Measurements from ENCODE around the gene COL5A1.

The COL5A1 gene

DNA sequence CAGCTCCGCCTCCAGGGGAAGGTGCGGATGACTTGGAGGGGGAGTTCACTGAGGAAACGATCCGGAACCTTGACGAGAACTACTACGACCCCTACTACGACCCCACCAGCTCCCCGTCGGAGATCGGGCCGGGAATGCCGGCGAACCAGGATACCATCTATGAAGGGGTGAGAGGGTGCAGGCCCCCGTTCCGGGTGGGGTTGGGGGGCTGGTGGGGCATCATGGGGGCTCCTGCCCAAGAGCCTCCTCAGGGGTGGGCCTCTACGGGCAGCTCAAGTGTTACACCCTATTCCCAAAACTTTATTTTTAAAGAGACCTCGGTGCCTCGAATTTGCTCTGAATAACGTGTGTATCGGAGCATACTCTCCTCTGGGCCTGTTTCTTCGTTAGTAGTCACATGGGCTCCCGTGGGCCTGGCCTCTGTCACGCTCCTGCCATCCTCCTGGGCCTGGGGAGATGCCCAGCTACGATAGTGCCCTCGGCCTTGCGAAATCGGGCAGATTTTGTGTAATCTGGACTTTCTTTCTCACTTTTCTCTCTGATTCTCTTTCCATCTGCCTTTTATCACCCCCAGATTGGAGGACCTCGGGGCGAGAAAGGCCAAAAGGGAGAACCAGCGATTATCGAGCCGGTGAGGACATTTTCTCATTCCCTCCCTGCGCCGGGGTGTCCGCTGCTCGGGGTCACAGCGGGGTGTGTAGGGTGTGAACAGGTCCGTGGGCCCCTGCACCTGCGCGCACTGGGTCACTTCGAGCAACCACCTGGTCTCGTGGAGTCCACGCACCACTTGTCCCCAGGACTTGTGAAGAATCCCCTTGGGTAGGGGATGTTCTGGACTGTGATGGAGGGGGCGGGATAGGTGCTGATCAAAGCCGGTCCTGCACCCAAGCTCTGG lies 90.1 kb downstream of the COL5A1 start:
- no peak for TF ChIP-seq ZNF274 (IDR thresholded peaks at IDR 0.05; ENCODE audit: low read depth, low read length)
- no peak for TF ChIP-seq YY1 (IDR thresholded peaks at IDR 0.05; ENCODE audit: insufficient read depth, insufficient read length)
- no peak for TF ChIP-seq SUZ12 (IDR thresholded peaks at IDR 0.05; ENCODE audit: extremely low read depth, insufficient read depth, insufficient read length)

DNA sequence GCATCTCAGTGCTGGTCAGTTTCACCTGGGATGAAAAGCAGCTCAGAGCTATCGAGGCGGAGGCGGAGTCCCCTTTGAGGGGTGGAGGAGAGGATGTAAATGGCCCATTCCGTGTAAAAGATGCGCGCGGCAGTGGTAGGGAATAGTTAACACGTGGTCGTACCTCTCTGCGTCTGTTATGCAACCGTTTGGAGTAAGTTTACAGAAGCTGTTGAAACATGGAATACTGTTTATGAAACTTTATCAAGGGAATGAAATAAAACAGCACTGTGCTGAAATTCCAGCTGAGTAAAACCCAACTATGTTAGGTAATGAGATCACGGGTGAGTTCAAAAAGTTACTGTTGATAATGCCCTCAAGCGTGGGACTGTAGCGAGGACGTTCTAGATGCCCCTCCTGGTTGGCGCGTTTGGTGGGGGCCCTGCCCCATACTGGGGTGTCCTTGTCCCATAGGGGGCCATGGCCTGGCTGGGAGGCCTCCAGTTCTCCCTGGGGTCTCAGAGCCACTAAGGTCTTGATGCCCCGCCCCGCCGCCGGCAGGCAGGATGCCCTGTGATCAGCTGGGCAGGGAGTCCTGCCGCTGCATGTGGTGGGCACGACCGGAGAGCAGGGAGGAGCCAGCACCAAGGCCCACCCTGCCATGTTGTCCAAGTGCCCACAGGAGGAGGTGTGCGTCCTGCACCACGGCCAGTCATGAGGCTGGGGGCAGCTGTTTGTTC lies 90.9 kb downstream of the COL5A1 start:
- H3K4me3 ChIP-seq (ENCODE audit: insufficient read length, low read depth), result no peak overlapping the region
- no peak overlapping the region for H3K9ac ChIP-seq (ENCODE audit: insufficient read length, low read depth)
- peaks cover 10% of the 10 kb centered on the region for H3K4me1 ChIP-seq (ENCODE audit: insufficient read depth, insufficient read length)
- no peak for TF ChIP-seq SUZ12 (IDR thresholded peaks at IDR 0.05; ENCODE audit: extremely low read depth, insufficient read depth, insufficient read length)
- no peak for TF ChIP-seq ZNF274 (IDR thresholded peaks at IDR 0.05; ENCODE audit: low read depth, low read length)
- no peak for TF ChIP-seq YY1 (IDR thresholded peaks at IDR 0.05; ENCODE audit: insufficient read depth, insufficient read length)
- H3K36me3 ChIP-seq (ENCODE audit: insufficient read depth, insufficient read length, low read length), result peaks cover 96% of the 10 kb centered on the region
- DNase-seq (ENCODE audit: low read depth, low spot score), result no peak
- no peaks in the 10 kb centered on the region for H3K9me3 ChIP-seq (ENCODE audit: insufficient read depth, low read length)
- no peaks in the 10 kb centered on the region for H3K27me3 ChIP-seq (ENCODE audit: insufficient read depth, insufficient read length)

More for the DNA sequence above, 90.1 kb downstream of the COL5A1 start:
- H3K9ac ChIP-seq (ENCODE audit: insufficient read length, low read depth), result no peak overlapping the region
- DNase-seq (ENCODE audit: low read depth, low spot score), result no peak
- H3K4me1 ChIP-seq (ENCODE audit: insufficient read depth, insufficient read length), result peaks cover 10% of the 10 kb centered on the region
- peaks cover 96% of the 10 kb centered on the region for H3K36me3 ChIP-seq (ENCODE audit: insufficient read depth, insufficient read length, low read length)
- no peak overlapping the region for H3K4me3 ChIP-seq (ENCODE audit: insufficient read length, low read depth)
- H3K27me3 ChIP-seq (ENCODE audit: insufficient read depth, insufficient read length), result no peaks in the 10 kb centered on the region
- no peaks in the 10 kb centered on the region for H3K9me3 ChIP-seq (ENCODE audit: insufficient read depth, low read length)

DNA sequence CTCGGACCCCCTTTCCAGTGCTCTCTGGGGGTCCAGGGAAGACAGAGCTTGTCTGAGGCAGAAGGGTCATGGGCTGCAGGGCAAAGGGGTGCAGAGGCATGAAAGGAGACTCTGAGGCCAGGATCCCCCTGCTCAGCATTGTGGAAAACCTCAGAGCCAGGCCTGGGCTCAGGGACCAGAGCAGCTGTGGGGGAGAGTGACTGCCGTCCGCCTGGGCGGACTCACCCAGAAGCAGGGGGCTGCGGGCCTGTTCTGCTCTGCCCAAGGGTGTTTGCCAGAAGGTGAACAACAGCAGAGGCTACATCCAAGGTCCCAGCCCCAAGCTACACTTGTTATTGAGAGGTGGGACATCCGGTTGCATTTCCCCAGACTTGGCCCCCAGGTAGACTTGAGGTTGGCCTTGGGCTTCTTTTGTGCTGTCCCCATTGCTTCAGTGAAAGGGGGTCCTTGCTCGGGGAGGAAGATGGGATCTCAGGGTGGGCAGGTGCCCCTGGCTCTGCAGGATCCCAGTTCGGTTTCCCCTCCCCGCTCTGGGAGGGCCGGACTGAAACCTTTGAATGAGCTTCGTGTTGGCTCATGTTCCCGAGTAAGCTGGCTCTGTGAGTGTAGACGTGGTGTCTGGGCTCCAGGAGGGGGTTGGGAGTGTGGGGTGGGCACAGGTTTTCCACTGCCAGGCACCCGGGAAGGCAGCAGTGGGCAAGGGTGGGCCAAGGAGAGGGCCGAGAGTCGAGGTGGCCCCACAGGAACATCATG lies 92.1 kb downstream of the COL5A1 start:
- H3K9me3 ChIP-seq (ENCODE audit: insufficient read depth, low read length), result no peaks in the 10 kb centered on the region
- no peak overlapping the region for H3K4me3 ChIP-seq (ENCODE audit: insufficient read length, low read depth)
- peaks cover 10% of the 10 kb centered on the region for H3K4me1 ChIP-seq (ENCODE audit: insufficient read depth, insufficient read length)
- DNase-seq (ENCODE audit: low read depth, low spot score), result no peak
- H3K36me3 ChIP-seq (ENCODE audit: insufficient read depth, insufficient read length, low read length), result peaks cover 95% of the 10 kb centered on the region
- TF ChIP-seq ZNF274 (IDR thresholded peaks at IDR 0.05; ENCODE audit: low read depth, low read length) (no peak), YY1 (IDR thresholded peaks at IDR 0.05; ENCODE audit: insufficient read depth, insufficient read length) (no peak), SUZ12 (IDR thresholded peaks at IDR 0.05; ENCODE audit: extremely low read depth, insufficient read depth, insufficient read length) (no peak)
- H3K27me3 ChIP-seq (ENCODE audit: insufficient read depth, insufficient read length), result no peaks in the 10 kb centered on the region
- H3K9ac ChIP-seq (ENCODE audit: insufficient read length, low read depth), result peak overlapping the region; percentile 25

DNA sequence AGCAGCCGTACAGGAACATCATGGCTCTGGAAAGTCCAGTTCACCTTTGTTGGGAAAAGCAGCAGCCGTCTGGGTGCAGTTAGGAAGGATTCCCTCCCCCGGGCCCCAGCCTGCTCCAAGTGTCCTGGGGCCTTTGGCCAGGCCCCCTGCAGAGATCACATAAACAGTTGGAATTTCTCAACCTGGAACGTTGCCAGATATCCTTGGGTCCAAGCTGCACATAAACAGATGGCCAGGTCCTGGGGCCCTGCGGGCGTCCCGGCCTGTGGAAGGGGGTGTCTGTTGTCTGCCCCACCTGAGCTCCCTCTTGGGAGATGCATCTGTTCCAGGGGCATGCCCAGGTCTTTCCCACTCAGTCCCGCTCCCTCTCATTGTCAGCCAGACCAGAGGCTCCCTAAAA lies 92.7 kb downstream of the COL5A1 start:
- Histone ChIP-seq H3K36me3 (ENCODE audit: insufficient read depth, insufficient read length, low read length) (peaks cover 95% of the 10 kb centered on the region), H3K4me1 (ENCODE audit: insufficient read depth, insufficient read length) (peaks cover 16% of the 10 kb centered on the region), H3K27me3 (ENCODE audit: insufficient read depth, insufficient read length) (no peaks in the 10 kb centered on the region), H3K9ac (ENCODE audit: insufficient read length, low read depth) (peak overlapping the region; percentile 25), H3K4me3 (ENCODE audit: insufficient read length, low read depth) (no peak overlapping the region), H3K9me3 (ENCODE audit: insufficient read depth, low read length) (no peaks in the 10 kb centered on the region)
- no peak for DNase-seq (ENCODE audit: low read depth, low spot score)
- TF ChIP-seq SUZ12 (IDR thresholded peaks at IDR 0.05; ENCODE audit: extremely low read depth, insufficient read depth, insufficient read length) (no peak), ZNF274 (IDR thresholded peaks at IDR 0.05; ENCODE audit: low read depth, low read length) (no peak), YY1 (IDR thresholded peaks at IDR 0.05; ENCODE audit: insufficient read depth, insufficient read length) (no peak)

DNA sequence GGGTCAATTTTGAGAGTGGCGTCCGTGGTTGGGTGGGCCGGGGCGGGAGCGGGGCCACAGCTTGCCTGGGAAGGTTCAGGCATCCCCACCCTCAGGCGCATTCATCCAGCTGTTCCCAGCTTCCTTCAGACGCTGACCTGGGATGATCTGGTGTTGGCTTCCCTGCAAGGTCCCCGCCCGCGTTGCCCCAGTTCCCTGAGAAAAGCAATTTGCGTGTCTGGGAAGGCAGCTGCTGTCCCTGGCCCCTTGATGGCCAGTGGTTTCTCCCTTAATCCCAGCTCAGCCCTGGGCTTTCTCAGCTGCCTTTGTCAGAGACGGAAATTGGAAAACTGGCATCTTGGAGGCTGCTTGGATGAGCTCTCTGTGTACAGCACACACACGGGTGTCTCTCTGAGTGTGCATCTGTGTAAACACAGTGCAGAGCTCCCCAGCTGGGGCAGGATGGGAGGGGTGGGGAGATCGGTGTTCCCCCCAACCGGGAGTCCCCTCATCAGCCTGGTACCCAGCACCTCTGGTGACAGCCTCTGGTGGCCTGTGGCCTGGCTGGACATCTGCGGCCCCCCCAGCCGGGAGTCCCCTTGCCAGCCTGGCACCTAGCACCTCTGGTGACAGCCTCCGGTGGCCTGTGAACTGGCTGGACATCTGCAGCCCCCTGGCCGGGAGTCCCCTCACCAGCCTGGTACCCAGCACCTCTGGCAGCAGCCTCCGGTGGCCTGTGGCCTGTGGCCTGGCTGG lies 94.0 kb downstream of the COL5A1 start:
- no peak for TF ChIP-seq YY1 (IDR thresholded peaks at IDR 0.05; ENCODE audit: insufficient read depth, insufficient read length)
- TF ChIP-seq SUZ12 (IDR thresholded peaks at IDR 0.05; ENCODE audit: extremely low read depth, insufficient read depth, insufficient read length), result no peak
- no peak for TF ChIP-seq ZNF274 (IDR thresholded peaks at IDR 0.05; ENCODE audit: low read depth, low read length)
- H3K4me3 ChIP-seq (ENCODE audit: insufficient read length, low read depth), result no peak overlapping the region
- peaks cover 19% of the 10 kb centered on the region for H3K4me1 ChIP-seq (ENCODE audit: insufficient read depth, insufficient read length)
- H3K36me3 ChIP-seq (ENCODE audit: insufficient read depth, insufficient read length, low read length), result peaks cover 96% of the 10 kb centered on the region
- DNase-seq (ENCODE audit: low read depth, low spot score), result no peak
- H3K9ac ChIP-seq (ENCODE audit: insufficient read length, low read depth), result no peak overlapping the region
- no peaks in the 10 kb centered on the region for H3K9me3 ChIP-seq (ENCODE audit: insufficient read depth, low read length)
- H3K27me3 ChIP-seq (ENCODE audit: insufficient read depth, insufficient read length), result no peaks in the 10 kb centered on the region

DNA sequence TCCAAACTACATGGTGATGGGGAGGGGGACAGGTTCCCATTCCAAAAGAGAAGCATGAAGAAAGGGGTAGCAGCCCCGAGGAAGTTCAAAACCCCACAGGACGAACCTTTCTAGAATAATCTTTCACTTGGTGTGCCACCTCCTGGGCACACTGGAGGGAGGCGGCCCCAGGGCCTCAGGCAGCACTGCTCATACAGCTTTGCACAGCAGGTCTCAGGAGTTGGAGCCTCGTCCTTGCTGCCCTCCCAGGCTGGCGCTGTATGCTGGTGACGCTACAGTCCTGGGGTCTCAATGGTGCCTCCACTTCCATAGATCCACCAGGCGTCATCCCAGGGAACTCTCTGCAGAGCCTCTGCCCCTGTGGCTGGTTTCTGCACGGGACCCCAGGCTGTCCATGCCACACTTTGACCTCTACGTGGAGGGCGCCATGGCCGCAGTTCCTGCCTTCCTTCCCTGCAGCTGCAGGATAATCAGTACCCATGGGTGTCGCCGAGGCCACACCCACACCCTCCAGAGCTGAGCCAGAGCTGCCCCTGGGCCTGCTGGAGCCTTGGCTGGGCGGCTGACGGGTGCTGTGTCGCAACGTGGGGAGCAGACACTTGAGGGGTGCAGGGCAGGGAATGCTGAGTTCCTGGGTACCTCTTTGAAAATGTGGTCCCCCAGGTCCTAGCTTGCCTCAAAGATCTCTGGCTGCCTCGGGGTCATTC lies 95.3 kb downstream of the COL5A1 start:
- H3K27me3 ChIP-seq (ENCODE audit: insufficient read depth, insufficient read length), result no peaks in the 10 kb centered on the region
- no peak overlapping the region for H3K9ac ChIP-seq (ENCODE audit: insufficient read length, low read depth)
- no peaks in the 10 kb centered on the region for H3K9me3 ChIP-seq (ENCODE audit: insufficient read depth, low read length)
- H3K36me3 ChIP-seq (ENCODE audit: insufficient read depth, insufficient read length, low read length), result peaks cover 96% of the 10 kb centered on the region
- TF ChIP-seq ZNF274 (IDR thresholded peaks at IDR 0.05; ENCODE audit: low read depth, low read length) (no peak), SUZ12 (IDR thresholded peaks at IDR 0.05; ENCODE audit: extremely low read depth, insufficient read depth, insufficient read length) (no peak), YY1 (IDR thresholded peaks at IDR 0.05; ENCODE audit: insufficient read depth, insufficient read length) (no peak)
- no peak for DNase-seq (ENCODE audit: low read depth, low spot score)
- H3K4me3 ChIP-seq (ENCODE audit: insufficient read length, low read depth), result no peak overlapping the region
- peaks cover 19% of the 10 kb centered on the region for H3K4me1 ChIP-seq (ENCODE audit: insufficient read depth, insufficient read length)
